Cardiac muscle cell (in vitro differentiated cells and primary cell): ENCODE data around the gene NFKBIZ. TPM values are rescaled to one million over a fixed set of nuclear protein-coding genes. Genes with fewer than 3 reads are reported as not detected.

Source experiments
- DNase-seq, 2 donors: peaks; one replicate each; pipeline versions ENCODE4 v3.0.0 to v3.0.0-alpha.2; 2010 to 2017; ENCODE audit warnings: low read depth in 1 of 2, low spot score in 1 of 2
- H3K27ac ChIP-seq: fragments of 200-600 bp; sonication (generic); 2 replicates; pipeline ENCODE4 v1.5.1; 2016
- H3K27me3 ChIP-seq: fragments of 200-600 bp; sonication (generic); 2 replicates; pipeline ENCODE4 v1.6.0; 2016; ENCODE audit warnings: control low read depth
- H3K36me3 ChIP-seq: fragments of 200-600 bp; sonication (generic); 2 replicates; pipeline ENCODE4 v1.5.1; 2016; ENCODE audit warnings: control low read depth
- H3K4me1 ChIP-seq: fragments of 200-600 bp; sonication (generic); 2 replicates; pipeline ENCODE4 v1.8.1; 2017; ENCODE audit warnings: low read depth, mild to moderate bottlenecking, mixed run types
- H3K4me3 ChIP-seq: fragments of 200-600 bp; sonication (generic); 2 replicates; pipeline ENCODE4 v1.5.1; 2016; ENCODE audit warnings: mild to moderate bottlenecking
- H3K9me3 ChIP-seq: fragments of 200-600 bp; sonication (generic); 2 replicates; pipeline ENCODE4 v1.5.1; 2017; ENCODE audit warnings: low read depth, mild to moderate bottlenecking, control low read depth
- polyA plus RNA-seq: library from polyadenylated mRNA; unstranded; fragments of >200 nt; fragmentation: Nextera tagmentation; extraction: Ambion mirVana; gene quantifications from 2 replicates; pipeline ENCODE4 v1.2.1, GENCODE V29; 2016
- total RNA-seq: library from RNA; depleted of rRNA; stranded (reverse); fragments of >200 nt; gene quantifications from 2 replicates; pipeline ENCODE4 v1.2.3, GENCODE V29; 2016
- TF ChIP-seq, protein P1 (sequence below): IDR thresholded peaks from 2 replicates; pipeline ENCODE4 v1.5.1; 2012; ENCODE audit warnings: low read depth, mild to moderate bottlenecking, low read length

The NFKBIZ gene
- total and polyA plus RNA-seq, 2 experiments from 2014 or later = 15.4 to 86.5 TPM

DNA sequence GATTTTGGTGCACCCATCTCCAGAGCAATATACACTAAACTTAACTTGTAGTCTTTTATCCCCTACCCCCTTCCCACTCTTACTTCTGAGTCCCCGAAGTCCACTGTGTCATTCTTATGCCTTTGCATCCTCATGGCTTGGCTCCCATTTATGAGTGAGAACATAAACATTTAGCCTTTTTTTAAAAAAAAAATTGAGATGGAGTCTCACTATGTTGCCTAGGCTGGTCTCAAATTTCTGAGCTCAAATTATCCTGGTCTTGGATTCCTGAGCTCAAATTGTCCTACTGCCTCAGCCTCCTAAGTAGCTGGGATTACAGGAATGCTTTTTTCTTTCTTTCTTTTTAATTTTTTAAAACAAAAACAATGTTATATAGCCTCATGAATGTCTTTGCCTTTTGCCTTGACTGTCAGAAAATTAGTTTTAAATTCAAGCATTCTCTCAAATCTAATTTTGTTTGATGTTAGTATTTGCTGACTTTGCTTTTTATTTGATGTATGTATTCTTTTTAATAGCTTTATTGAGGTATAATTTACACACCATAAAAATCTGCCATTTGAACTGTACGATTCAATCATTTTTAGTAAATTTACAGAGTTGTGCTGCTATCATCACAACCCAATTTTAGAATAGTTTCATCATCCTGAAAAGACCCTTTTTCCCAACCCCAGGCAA lies 46.9 kb downstream of the NFKBIZ start:
- H3K27me3 ChIP-seq = no peaks in the 10 kb centered on the region
- no peak for DNase-seq
- peaks cover 6% of the 10 kb centered on the region for H3K9me3 ChIP-seq
- H3K36me3 ChIP-seq = no peaks in the 10 kb centered on the region
- no peak overlapping the region for H3K27ac ChIP-seq
- TF ChIP-seq, protein P1, sequence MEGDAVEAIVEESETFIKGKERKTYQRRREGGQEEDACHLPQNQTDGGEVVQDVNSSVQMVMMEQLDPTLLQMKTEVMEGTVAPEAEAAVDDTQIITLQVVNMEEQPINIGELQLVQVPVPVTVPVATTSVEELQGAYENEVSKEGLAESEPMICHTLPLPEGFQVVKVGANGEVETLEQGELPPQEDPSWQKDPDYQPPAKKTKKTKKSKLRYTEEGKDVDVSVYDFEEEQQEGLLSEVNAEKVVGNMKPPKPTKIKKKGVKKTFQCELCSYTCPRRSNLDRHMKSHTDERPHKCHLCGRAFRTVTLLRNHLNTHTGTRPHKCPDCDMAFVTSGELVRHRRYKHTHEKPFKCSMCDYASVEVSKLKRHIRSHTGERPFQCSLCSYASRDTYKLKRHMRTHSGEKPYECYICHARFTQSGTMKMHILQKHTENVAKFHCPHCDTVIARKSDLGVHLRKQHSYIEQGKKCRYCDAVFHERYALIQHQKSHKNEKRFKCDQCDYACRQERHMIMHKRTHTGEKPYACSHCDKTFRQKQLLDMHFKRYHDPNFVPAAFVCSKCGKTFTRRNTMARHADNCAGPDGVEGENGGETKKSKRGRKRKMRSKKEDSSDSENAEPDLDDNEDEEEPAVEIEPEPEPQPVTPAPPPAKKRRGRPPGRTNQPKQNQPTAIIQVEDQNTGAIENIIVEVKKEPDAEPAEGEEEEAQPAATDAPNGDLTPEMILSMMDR = no peak
- H3K4me1 ChIP-seq = no peaks in the 10 kb centered on the region
- H3K4me3 ChIP-seq = no peak overlapping the region

- Histone ChIP-seq H3K27me3 (no peaks in the 10 kb centered on the region), H3K27ac (no peak overlapping the region), H3K4me3 (no peak overlapping the region), H3K4me1 (no peaks in the 10 kb centered on the region), H3K9me3 (peaks cover 6% of the 10 kb centered on the region), H3K36me3 (no peaks in the 10 kb centered on the region)
- no peak for DNase-seq
- TF ChIP-seq, protein P1 = no peak
These were observed 47.7 kb downstream of the NFKBIZ start for GRCh38 chr3:101897013-101897412.

- no peaks in the 10 kb centered on the region for H3K4me1 ChIP-seq
- no peaks in the 10 kb centered on the region for H3K36me3 ChIP-seq
- H3K4me3 ChIP-seq = no peak overlapping the region
- H3K27ac ChIP-seq = no peak overlapping the region
- DNase-seq = no peak
- H3K9me3 ChIP-seq = peaks cover 6% of the 10 kb centered on the region
- H3K27me3 ChIP-seq = no peaks in the 10 kb centered on the region
- TF ChIP-seq, protein P1 = no peak
These were observed 48.7 kb downstream of the NFKBIZ start for GRCh38 chr3:101898039-101898438.

- Histone ChIP-seq H3K27ac (no peak overlapping the region), H3K4me3 (no peak overlapping the region), H3K27me3 (no peaks in the 10 kb centered on the region), H3K9me3 (peaks cover 6% of the 10 kb centered on the region), H3K36me3 (no peaks in the 10 kb centered on the region), H3K4me1 (no peaks in the 10 kb centered on the region)
- no peak for DNase-seq
- TF ChIP-seq, protein P1 = no peak
These were observed 49.4 kb downstream of the NFKBIZ start for GRCh38 chr3:101898752-101899169.

GRCh38 chr3:101900316-101900715 lies 51.0 kb downstream of the NFKBIZ start:
- H3K27ac ChIP-seq = no peak overlapping the region
- DNase-seq = no peak
- peaks cover 6% of the 10 kb centered on the region for H3K9me3 ChIP-seq
- TF ChIP-seq, protein P1 = no peak
- H3K27me3 ChIP-seq = no peaks in the 10 kb centered on the region
- H3K4me3 ChIP-seq = no peak overlapping the region
- no peaks in the 10 kb centered on the region for H3K4me1 ChIP-seq
- H3K36me3 ChIP-seq = no peaks in the 10 kb centered on the region
